ENCODE measurements around the gene AMN.

DNA sequence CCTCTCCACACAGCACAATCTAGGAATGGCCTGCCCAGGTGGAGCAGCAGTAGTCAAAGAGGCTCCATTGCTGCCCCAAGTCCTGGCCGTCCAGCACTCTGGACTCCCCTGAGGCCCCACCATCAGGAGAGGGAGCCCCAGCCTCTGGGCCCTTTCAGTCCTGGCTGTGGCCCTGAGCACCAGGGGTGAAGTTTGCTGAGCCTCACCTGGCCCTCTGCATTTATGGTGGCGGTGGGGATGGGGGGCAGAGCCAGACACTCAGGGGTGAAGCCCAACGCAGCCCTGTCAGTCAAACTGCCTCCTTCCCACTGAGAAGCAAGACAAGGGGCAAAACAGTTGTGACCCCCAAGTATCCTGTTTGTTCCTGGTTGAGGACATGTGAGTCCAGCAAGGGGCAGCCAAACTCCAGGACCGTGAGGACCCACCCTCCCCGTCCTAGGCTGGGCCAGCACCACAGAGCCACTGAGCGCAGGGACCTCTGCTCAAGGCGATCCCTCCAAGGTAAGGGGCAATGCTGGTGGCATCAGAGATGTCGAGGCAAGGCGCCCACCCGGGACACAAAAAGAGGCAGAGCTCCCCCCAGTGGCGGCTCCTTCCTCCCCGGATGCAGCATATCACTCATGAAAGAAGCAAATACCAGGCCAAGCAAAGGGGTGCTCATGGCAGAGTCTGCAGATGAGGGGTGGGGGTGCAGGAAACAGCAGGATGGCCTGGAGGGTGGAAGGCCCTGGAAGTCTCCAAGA, 4.8 kb upstream of the AMN start:
- TF ChIP-seq POLR2A (IDR thresholded peaks at IDR 0.05; ENCODE audit: low read length) (no peak), GATA1 (IDR thresholded peaks at IDR 0.05; ENCODE audit: low read depth, low read length) (no peak)

Measured in erythroblast (primary cell).